ENCODE results near the gene TSNAX. TPM values are rescaled to one million over a fixed set of nuclear protein-coding genes. Genes with fewer than 3 reads are reported as not detected.

The TSNAX gene
- total and polyA plus RNA-seq, 9 of the 15 experiments (the other 6 are each of a cell fraction or from before 2014, with no cell fraction given) = 33.8 to 102 (median 61.2) TPM

GRCh38 chr1:231519166-231519565 lies 9.3 kb upstream of the TSNAX start (continued):
- TF ChIP-seq ZMIZ1 (IDR thresholded peaks at IDR 0.05; ENCODE audit: low read depth in 2 of 2, low read length in 2 of 2) (no peak), DLX4 (CRISPR knock-in tag; IDR thresholded peaks at IDR 0.05) (no peak), GMEB1 (CRISPR knock-in tag; IDR thresholded peaks at IDR 0.05) (no peak), HDAC8 (tag; IDR thresholded peaks at IDR 0.05) (no peak), ZC3H4 (CRISPR knock-in tag; IDR thresholded peaks at IDR 0.05; ENCODE audit: borderline replicate concordance) (no peak), ZNF274 (IDR thresholded peaks at IDR 0.05; ENCODE audit: borderline replicate concordance, low read depth, low read length) (no peak), VEZF1 (CRISPR knock-in tag; IDR thresholded peaks at IDR 0.05) (no peak)
